Measurements from ENCODE around the gene PTPN3. TPM values are rescaled to one million over a fixed set of nuclear protein-coding genes. Genes with fewer than 3 reads are reported as not detected.

Gene PTPN3
- total and polyA plus RNA-seq, 4 donors: 6.3 to 30.3 (median 23.5) TPM

GRCh38 chr9:109355564-109356297, 142.4 kb downstream of the PTPN3 start:
- H3K9ac ChIP-seq (ENCODE audit: low read depth in 1 of 2, low read length in 2 of 2): no peak overlapping the region
- no peaks in the 10 kb centered on the region for H3K4me1 ChIP-seq (ENCODE audit: control insufficient read depth in 4 of 4, insufficient read depth in 4 of 4, low read length in 3 of 4)
- H3K27ac ChIP-seq (ENCODE audit: low read depth in 1 of 2, low read length in 2 of 2): no peak overlapping the region
- DNase-seq (ENCODE audit: low spot score): no peak
- H3K36me3 ChIP-seq (ENCODE audit: control insufficient read depth in 4 of 4, insufficient read depth in 3 of 4, low read depth in 1 of 4, low read length in 3 of 4): no peaks in the 10 kb centered on the region
- no peak for TF ChIP-seq HNF4G (IDR thresholded peaks at IDR 0.05)
- H3K27me3 ChIP-seq (ENCODE audit: control insufficient read depth in 4 of 4, insufficient read depth in 4 of 4, low read length in 3 of 4): no peaks in the 10 kb centered on the region
- 91% methylated on average over 21 of the region's 21 CpGs for WGBS
- H3K9me3 ChIP-seq (ENCODE audit: control insufficient read depth in 4 of 4, low read length in 3 of 4): no peaks in the 10 kb centered on the region
- no peak overlapping the region for H3K4me3 ChIP-seq (ENCODE audit: low read depth in 1 of 3, low read length in 3 of 3)

- Histone ChIP-seq H3K27me3 (ENCODE audit: control insufficient read depth in 4 of 4, insufficient read depth in 4 of 4, low read length in 3 of 4) (no peaks in the 10 kb centered on the region), H3K9ac (ENCODE audit: low read depth in 1 of 2, low read length in 2 of 2) (no peak overlapping the region), H3K9me3 (ENCODE audit: control insufficient read depth in 4 of 4, low read length in 3 of 4) (no peaks in the 10 kb centered on the region), H3K4me1 (ENCODE audit: control insufficient read depth in 4 of 4, insufficient read depth in 4 of 4, low read length in 3 of 4) (no peaks in the 10 kb centered on the region), H3K27ac (ENCODE audit: low read depth in 1 of 2, low read length in 2 of 2) (no peak overlapping the region), H3K36me3 (ENCODE audit: control insufficient read depth in 4 of 4, insufficient read depth in 3 of 4, low read depth in 1 of 4, low read length in 3 of 4) (no peaks in the 10 kb centered on the region), H3K4me3 (ENCODE audit: low read depth in 1 of 3, low read length in 3 of 3) (no peak overlapping the region)
- no peak for TF ChIP-seq MAX (IDR thresholded peaks at IDR 0.05)
- no peak for TF ChIP-seq EGR1 (IDR thresholded peaks at IDR 0.05; ENCODE audit: low read depth in 2 of 2)
- TF ChIP-seq ZBTB33 (IDR thresholded peaks at IDR 0.05): no peak
- TF ChIP-seq REST (IDR thresholded peaks at IDR 0.05): no peak
- TF ChIP-seq NR2F2 (IDR thresholded peaks at IDR 0.05): no peak
- TF ChIP-seq GABPA (IDR thresholded peaks at IDR 0.05 in 1 of 2, conservative IDR thresholded peaks at IDR 0.05 in 1 of 2): no peak
- DNase-seq (ENCODE audit: low spot score): no peak
- WGBS: 74% methylated on average over 2 of the region's 2 CpGs
Observed at GRCh38 chr9:109354190-109354589, 143.9 kb downstream of the PTPN3 start.

GRCh38 chr9:109351032-109351431, 147.1 kb downstream of the PTPN3 start:
- 81% methylated on average over 5 of the region's 5 CpGs for WGBS
- Histone ChIP-seq H3K36me3 (ENCODE audit: control insufficient read depth in 4 of 4, insufficient read depth in 3 of 4, low read depth in 1 of 4, low read length in 3 of 4) (no peaks in the 10 kb centered on the region), H3K27ac (ENCODE audit: low read depth in 1 of 2, low read length in 2 of 2) (no peak overlapping the region), H3K4me1 (ENCODE audit: control insufficient read depth in 4 of 4, insufficient read depth in 4 of 4, low read length in 3 of 4) (no peaks in the 10 kb centered on the region), H3K4me3 (ENCODE audit: low read depth in 1 of 3, low read length in 3 of 3) (no peak overlapping the region), H3K9me3 (ENCODE audit: control insufficient read depth in 4 of 4, low read length in 3 of 4) (no peaks in the 10 kb centered on the region), H3K27me3 (ENCODE audit: control insufficient read depth in 4 of 4, insufficient read depth in 4 of 4, low read length in 3 of 4) (no peaks in the 10 kb centered on the region), H3K9ac (ENCODE audit: low read depth in 1 of 2, low read length in 2 of 2) (no peak overlapping the region)
- DNase-seq (ENCODE audit: low spot score): no peak
- TF ChIP-seq MAX (IDR thresholded peaks at IDR 0.05): no peak
- TF ChIP-seq FOXA1 (IDR thresholded peaks at IDR 0.05): no peak
- TF ChIP-seq ATF3 (IDR thresholded peaks at IDR 0.05): no peak
- no peak for TF ChIP-seq GABPA (IDR thresholded peaks at IDR 0.05 in 1 of 2, conservative IDR thresholded peaks at IDR 0.05 in 1 of 2)
- no peak for TF ChIP-seq HNF4G (IDR thresholded peaks at IDR 0.05)
- no peak for TF ChIP-seq YY1 (IDR thresholded peaks at IDR 0.05)
- no peak for TF ChIP-seq FOXA2 (IDR thresholded peaks at IDR 0.05)
- TF ChIP-seq NR2F2 (IDR thresholded peaks at IDR 0.05): no peak
- no peak for TF ChIP-seq JUND (IDR thresholded peaks at IDR 0.05)
- TF ChIP-seq HNF4A (conservative IDR thresholded peaks at IDR 0.05): no peak
- TF ChIP-seq CTCF (IDR thresholded peaks at IDR 0.05; ENCODE audit: low read depth, low read length, missing input control): no peak
- TF ChIP-seq EGR1 (IDR thresholded peaks at IDR 0.05; ENCODE audit: low read depth in 2 of 2): no peak
- no peak for TF ChIP-seq RAD21 (IDR thresholded peaks at IDR 0.05)
- no peak for TF ChIP-seq ZBTB33 (IDR thresholded peaks at IDR 0.05)
